Type B pancreatic cell (in vitro differentiated cells): ENCODE results near the gene GSTM3. TPM values are rescaled to one million over a fixed set of nuclear protein-coding genes. Genes with fewer than 3 reads are reported as not detected.

Experiments used
- total RNA-seq: library from RNA; stranded (reverse); gene quantifications from 2 replicates; pipeline ENCODE4 v1.2.1, GENCODE V29; 2021; ENCODE audit warnings: low replicate concordance

Gene GSTM3
- total RNA-seq, 1 donor from 2014 or later = 78.4 TPM

Other genes with a start within 250 kb of the GSTM3 start
- 10.4 and 14.3 TPM in 2 replicates for gene CYB561D1, start 246.9 kb downstream of the GSTM3 start, total RNA-seq
- gene AMIGO1, start 231.3 kb downstream of the GSTM3 start, total RNA-seq = 5.4 and 6.1 TPM in 2 replicates
- not detected in 2 replicates for gene GPR61, start 201.2 kb downstream of the GSTM3 start, total RNA-seq
- gene GNAI3, start 192.4 kb downstream of the GSTM3 start, total RNA-seq = 8.8 and 8.9 TPM in 2 replicates
- gene GNAT2, start 121.4 kb downstream of the GSTM3 start, total RNA-seq = not detected in 2 replicates
- 71.1 and 105 TPM in 2 replicates for gene AMPD2, start 121.2 kb downstream of the GSTM3 start, total RNA-seq
- 37.5 and 42.2 TPM in 2 replicates for gene GSTM4, start 84.9 kb downstream of the GSTM3 start, total RNA-seq
- 26.8 and 75.6 TPM in 2 replicates for gene GSTM2, start 73.0 kb downstream of the GSTM3 start, total RNA-seq
- 6.6 and 37.3 TPM in 2 replicates for gene GSTM1, start 53.2 kb downstream of the GSTM3 start, total RNA-seq
- 0.17 and 0.52 TPM in 2 replicates for gene GSTM5, start 28.8 kb downstream of the GSTM3 start, total RNA-seq
- 9.9 and 19.1 TPM in 2 replicates for gene EPS8L3, start 22.9 kb upstream of the GSTM3 start, total RNA-seq
- 10.9 and 15.2 TPM in 2 replicates for gene CSF1, start 169.8 kb upstream of the GSTM3 start, total RNA-seq
- gene AHCYL1, start 243.7 kb upstream of the GSTM3 start, total RNA-seq = 87.1 and 88.1 TPM in 2 replicates